GM06990 (cell line): ENCODE measurements around the gene ARHGAP26.

Experiments
- DNase-seq: peaks from one replicate; pipeline ENCODE4 v3.0.0-alpha.2; 2011; ENCODE audit not compliant: insufficient read length; ENCODE audit errors: extremely low read depth
- H3K27me3 ChIP-seq: replicated peaks from 2 replicates; pipeline ENCODE4 v1.6.0; 2011; ENCODE audit warnings: low read length; ENCODE audit not compliant: control insufficient read depth, insufficient read depth
- H3K36me3 ChIP-seq: 2 replicates; pipeline ENCODE4 v1.5.1; 2011; ENCODE audit warnings: low read length; ENCODE audit not compliant: control insufficient read depth, insufficient read depth
- H3K4me3 ChIP-seq: replicated peaks from 2 replicates; pipeline ENCODE4 v1.5.1; 2011; ENCODE audit warnings: low read depth, mild to moderate bottlenecking, control low read depth, low read length
- TF ChIP-seq, protein P1 (sequence below): IDR thresholded peaks from 2 replicates; pipeline ENCODE4 v1.5.1; 2011; ENCODE audit warnings: low read length, control low read depth, mild to moderate bottlenecking, inconsistent platforms; ENCODE audit not compliant: insufficient read depth, poor library complexity, severe bottlenecking

ARHGAP26 gene

GRCh38 chr5:142795251-142795650 is 25.1 kb downstream of the ARHGAP26 start:
- no peak for DNase-seq
- Histone ChIP-seq H3K4me3 (no peak overlapping the region), H3K27me3 (no peaks in the 10 kb centered on the region), H3K36me3 (no peaks in the 10 kb centered on the region)
- TF ChIP-seq, protein P1, sequence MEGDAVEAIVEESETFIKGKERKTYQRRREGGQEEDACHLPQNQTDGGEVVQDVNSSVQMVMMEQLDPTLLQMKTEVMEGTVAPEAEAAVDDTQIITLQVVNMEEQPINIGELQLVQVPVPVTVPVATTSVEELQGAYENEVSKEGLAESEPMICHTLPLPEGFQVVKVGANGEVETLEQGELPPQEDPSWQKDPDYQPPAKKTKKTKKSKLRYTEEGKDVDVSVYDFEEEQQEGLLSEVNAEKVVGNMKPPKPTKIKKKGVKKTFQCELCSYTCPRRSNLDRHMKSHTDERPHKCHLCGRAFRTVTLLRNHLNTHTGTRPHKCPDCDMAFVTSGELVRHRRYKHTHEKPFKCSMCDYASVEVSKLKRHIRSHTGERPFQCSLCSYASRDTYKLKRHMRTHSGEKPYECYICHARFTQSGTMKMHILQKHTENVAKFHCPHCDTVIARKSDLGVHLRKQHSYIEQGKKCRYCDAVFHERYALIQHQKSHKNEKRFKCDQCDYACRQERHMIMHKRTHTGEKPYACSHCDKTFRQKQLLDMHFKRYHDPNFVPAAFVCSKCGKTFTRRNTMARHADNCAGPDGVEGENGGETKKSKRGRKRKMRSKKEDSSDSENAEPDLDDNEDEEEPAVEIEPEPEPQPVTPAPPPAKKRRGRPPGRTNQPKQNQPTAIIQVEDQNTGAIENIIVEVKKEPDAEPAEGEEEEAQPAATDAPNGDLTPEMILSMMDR, result no peak

DNA sequence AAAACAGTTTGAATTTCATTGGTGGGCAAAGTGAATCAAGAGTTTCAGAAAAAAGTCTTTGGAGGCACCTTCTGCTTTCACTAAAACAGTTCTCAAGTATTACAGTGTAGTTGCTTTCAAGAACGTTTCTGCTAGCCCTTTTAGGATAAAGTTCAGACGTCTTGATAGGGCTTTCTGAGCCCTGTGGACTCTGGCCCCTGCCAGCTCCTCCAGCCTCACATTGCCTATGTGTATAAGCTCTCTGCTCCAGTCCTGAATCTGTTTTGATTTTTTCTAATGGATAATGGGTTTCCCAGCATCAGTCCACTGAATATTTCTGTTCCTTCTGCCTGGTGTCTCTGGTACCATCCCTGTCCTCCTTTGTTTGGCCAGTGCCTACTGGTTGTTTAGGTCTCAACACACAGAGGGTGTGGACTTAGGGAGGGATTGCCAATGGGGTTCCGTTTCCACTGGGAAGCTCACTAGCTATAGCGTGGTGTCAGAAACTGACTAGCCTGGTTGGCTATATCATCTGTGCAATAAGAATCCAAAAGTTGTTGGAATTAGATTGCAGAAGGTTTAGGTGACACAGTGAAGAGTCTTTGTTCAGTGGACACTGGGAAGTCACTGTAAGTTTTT is 26.4 kb downstream of the ARHGAP26 start:
- TF ChIP-seq, protein P1, result no peak
- H3K27me3 ChIP-seq, result no peaks in the 10 kb centered on the region
- H3K36me3 ChIP-seq, result no peaks in the 10 kb centered on the region
- no peak for DNase-seq
- no peak overlapping the region for H3K4me3 ChIP-seq

DNA sequence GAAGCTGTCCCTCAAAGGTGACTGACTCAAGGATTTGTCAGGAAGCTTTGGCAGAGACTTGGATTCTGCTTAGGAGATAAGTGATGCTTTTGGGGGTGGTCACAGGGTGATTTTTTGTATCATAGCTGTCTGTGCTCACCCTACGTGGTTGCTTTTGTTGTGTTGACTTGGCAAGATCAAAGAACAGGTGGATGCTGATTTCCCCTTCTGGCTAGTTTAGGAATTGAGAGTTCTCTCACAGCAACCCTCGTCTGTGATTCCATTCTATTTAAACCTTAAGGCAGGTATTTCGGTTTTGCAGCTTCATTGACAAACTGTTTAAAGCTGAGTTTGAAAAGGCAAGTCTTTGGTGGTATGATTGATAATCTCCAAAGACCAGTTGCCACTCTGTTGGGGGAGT is 27.2 kb downstream of the ARHGAP26 start:
- Histone ChIP-seq H3K36me3 (no peaks in the 10 kb centered on the region), H3K27me3 (no peaks in the 10 kb centered on the region), H3K4me3 (no peak overlapping the region)
- TF ChIP-seq, protein P1, result no peak
- no peak for DNase-seq

DNA sequence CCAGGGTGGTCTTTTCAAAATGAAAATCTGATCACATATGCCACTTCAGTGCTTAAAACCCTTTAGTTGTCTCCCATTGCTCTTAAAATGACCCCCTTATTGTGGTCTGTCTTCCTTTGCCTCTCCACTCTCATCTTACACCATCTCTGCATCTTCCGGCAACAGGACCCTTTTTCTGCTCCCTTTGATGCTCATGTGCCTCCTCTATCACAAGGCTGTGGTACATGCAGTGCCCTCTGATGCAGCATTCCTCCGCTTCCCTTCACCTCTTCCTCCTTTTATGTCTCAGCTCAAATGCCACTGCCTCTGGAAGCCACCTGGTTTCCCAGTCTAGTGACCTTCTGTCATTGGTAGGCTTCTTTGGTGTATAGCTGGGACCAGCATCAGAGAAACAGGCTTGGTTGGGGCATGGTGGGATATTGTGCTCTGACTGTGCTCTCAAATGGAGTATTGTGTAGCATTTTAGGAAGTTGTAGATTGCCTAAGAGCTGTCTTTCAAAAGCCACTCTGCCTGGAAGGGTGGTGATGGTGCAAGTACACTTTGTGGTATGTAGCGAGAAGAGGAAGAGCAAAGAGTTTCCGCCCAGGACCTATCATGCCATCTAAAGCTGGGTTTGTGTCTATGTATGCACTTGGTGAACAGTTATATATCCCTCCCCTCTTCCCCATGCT is 28.1 kb downstream of the ARHGAP26 start:
- no peak overlapping the region for H3K4me3 ChIP-seq
- no peak for DNase-seq
- H3K27me3 ChIP-seq, result no peaks in the 10 kb centered on the region
- no peaks in the 10 kb centered on the region for H3K36me3 ChIP-seq
- TF ChIP-seq, protein P1, result no peak

DNA sequence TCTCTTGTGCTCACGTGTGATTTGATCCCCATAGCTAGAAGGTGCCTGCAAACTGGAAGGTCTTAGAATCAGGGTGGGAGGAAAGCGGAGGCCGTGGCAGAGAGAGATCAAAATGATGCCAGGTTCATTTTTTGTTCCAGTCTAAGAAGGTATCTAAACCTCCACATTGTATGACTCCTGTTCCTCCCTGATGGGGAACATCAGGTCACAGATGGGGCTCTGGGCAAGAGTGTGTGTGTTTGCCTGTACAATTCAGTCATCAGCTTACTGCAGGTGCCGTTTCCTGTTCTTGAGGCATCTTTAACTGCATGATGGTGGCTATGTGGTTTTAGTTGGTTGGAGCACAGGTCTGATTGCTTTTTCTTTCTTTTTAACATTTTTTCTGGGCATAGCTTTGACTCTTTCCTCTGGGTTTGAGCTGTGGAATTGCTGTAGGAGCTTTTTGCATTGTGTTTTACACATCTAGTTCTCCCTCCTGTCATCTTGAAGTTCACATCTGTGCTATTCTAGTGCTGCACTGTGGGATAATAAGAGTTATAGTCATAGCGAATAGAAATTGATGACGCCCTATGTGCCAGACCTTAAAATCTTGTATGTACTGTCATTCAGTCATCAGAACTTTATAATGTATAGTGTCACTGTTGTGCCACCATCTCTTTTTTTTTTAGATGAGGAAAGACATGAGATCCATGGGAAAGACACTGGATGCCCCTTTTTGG is 30.8 kb downstream of the ARHGAP26 start:
- Histone ChIP-seq H3K4me3 (no peak overlapping the region; the same call in 1 of the 2 replicates), H3K27me3 (no peaks in the 10 kb centered on the region), H3K36me3 (no peaks in the 10 kb centered on the region)
- TF ChIP-seq, protein P1, result no peak
- no peak for DNase-seq
